ENCODE results near the gene KRT40. TPM values are rescaled to one million over a fixed set of nuclear protein-coding genes. Genes with fewer than 3 reads are reported as not detected.

KRT40 gene
- total and polyA plus RNA-seq, 2 of the 8 experiments (the other 6 are each of a cell fraction or from before 2014, with no cell fraction given), result not detected

GRCh38 chr17:40975516-40975915 is 8.6 kb downstream of the KRT40 start:
- H4K91ac ChIP-seq (replicated peaks; ENCODE audit: insufficient read length, low read length), result no peak overlapping the region
- no peak overlapping the region for H2AK5ac ChIP-seq (ENCODE audit: low read depth, low read length)
- no peaks in the 10 kb centered on the region for H3K9me3 ChIP-seq (ENCODE audit: insufficient read depth in 2 of 2, low read depth in 1 of 2, low read length in 1 of 2)
- TF ChIP-seq EZH2 (IDR thresholded peaks at IDR 0.05; ENCODE audit: low read depth, low read length, severe bottlenecking), result no peak
- TF ChIP-seq EP300 (IDR thresholded peaks at IDR 0.05; ENCODE audit: borderline replicate concordance in 1 of 2, low read depth in 2 of 2, low read length in 2 of 2), result no peak
- no peak for TF ChIP-seq SP1 (IDR thresholded peaks at IDR 0.05; ENCODE audit: low read depth, low read length)
- TF ChIP-seq, protein P1, sequence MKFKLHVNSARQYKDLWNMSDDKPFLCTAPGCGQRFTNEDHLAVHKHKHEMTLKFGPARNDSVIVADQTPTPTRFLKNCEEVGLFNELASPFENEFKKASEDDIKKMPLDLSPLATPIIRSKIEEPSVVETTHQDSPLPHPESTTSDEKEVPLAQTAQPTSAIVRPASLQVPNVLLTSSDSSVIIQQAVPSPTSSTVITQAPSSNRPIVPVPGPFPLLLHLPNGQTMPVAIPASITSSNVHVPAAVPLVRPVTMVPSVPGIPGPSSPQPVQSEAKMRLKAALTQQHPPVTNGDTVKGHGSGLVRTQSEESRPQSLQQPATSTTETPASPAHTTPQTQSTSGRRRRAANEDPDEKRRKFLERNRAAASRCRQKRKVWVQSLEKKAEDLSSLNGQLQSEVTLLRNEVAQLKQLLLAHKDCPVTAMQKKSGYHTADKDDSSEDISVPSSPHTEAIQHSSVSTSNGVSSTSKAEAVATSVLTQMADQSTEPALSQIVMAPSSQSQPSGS (IDR thresholded peaks at IDR 0.05; ENCODE audit: low read length), result no peak
- no peak for TF ChIP-seq SP2 (IDR thresholded peaks at IDR 0.05; ENCODE audit: low read length)
- TF ChIP-seq RAD21 (IDR thresholded peaks at IDR 0.05 in 1 of 2, conservative IDR thresholded peaks at IDR 0.05 in 1 of 2; ENCODE audit: low read depth in 2 of 2, low read length in 2 of 2), result no peak
- TF ChIP-seq, protein P2, sequence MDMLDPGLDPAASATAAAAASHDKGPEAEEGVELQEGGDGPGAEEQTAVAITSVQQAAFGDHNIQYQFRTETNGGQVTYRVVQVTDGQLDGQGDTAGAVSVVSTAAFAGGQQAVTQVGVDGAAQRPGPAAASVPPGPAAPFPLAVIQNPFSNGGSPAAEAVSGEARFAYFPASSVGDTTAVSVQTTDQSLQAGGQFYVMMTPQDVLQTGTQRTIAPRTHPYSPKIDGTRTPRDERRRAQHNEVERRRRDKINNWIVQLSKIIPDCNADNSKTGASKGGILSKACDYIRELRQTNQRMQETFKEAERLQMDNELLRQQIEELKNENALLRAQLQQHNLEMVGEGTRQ (IDR thresholded peaks at IDR 0.05; ENCODE audit: low read length), result no peak
- TF ChIP-seq HDAC6 (IDR thresholded peaks at IDR 0.05; ENCODE audit: low read depth, low read length), result no peak
- no peak for TF ChIP-seq SIN3A (conservative IDR thresholded peaks at IDR 0.05 in 1 of 2, IDR thresholded peaks at IDR 0.05 in 1 of 2; ENCODE audit: low read depth in 1 of 2, low read length in 2 of 2)
- TF ChIP-seq BCL11A (IDR thresholded peaks at IDR 0.05; ENCODE audit: low read depth in 2 of 2, low read length in 2 of 2), result no peak
- TF ChIP-seq CHD1 (IDR thresholded peaks at IDR 0.05; ENCODE audit: low read depth, low read length), result no peak
- TF ChIP-seq RXRA (IDR thresholded peaks at IDR 0.05; ENCODE audit: insufficient read depth, low read depth, low read length), result no peak
- no peak overlapping the region for H3K56ac ChIP-seq (replicated peaks; ENCODE audit: insufficient read length, low read depth, low read length)
- no peak overlapping the region for H4K5ac ChIP-seq (ENCODE audit: insufficient read length, low read depth, low read length)
- no peak overlapping the region for H2BK12ac ChIP-seq (ENCODE audit: low read depth, low read length)
- no peaks in the 10 kb centered on the region for H3K79me1 ChIP-seq (ENCODE audit: low read depth, low read length)
- no peak overlapping the region for H3K18ac ChIP-seq (ENCODE audit: extremely low read depth, low read length)
- FAIRE-seq, result no peak
- CTCF ChIA-PET (ENCODE audit: partially characterized antibody), result interaction anchor here (0.6 kb wide), 1 partner anchor 67 kb away, joined by 3 read pairs; no protein-coding TSS in a partner anchor
- no peaks in the 10 kb centered on the region for H3K23me2 ChIP-seq (ENCODE audit: low read depth, low read length)
- no peak overlapping the region for H3K4ac ChIP-seq (replicated peaks; ENCODE audit: insufficient read length, low read depth, low read length)
- H2BK5ac ChIP-seq (ENCODE audit: low read depth, low read length), result no peak overlapping the region
- POLR2A ChIA-PET (ENCODE audit: partially characterized antibody), result no interaction called here
- H2BK15ac ChIP-seq (ENCODE audit: low read length), result no peak overlapping the region
- H3K4me1 ChIP-seq (replicated peaks in 1 of 4; ENCODE audit: control insufficient read depth in 3 of 4, insufficient read depth in 4 of 4, low read length in 3 of 4), result peaks cover 0 to 8% (median 2%) of the 10 kb centered on the region in 4 experiments; a peak in 3 of 7 replicates
- H3K14ac ChIP-seq (ENCODE audit: insufficient read length), result no peak overlapping the region
- no peak overlapping the region for H3K27ac ChIP-seq (ENCODE audit: low read depth, low read length)
- no peaks in the 10 kb centered on the region for H4K20me1 ChIP-seq (replicated peaks in 1 of 2; ENCODE audit: control insufficient read depth in 1 of 2, insufficient read depth in 2 of 2, low read length in 2 of 2)
- no peak overlapping the region for H3K9ac ChIP-seq (replicated peaks in 1 of 4; ENCODE audit: extremely low read depth in 1 of 4, low read depth in 3 of 4, low read length in 3 of 4)
- H2BK20ac ChIP-seq (ENCODE audit: low read length), result no peak overlapping the region
- no peak overlapping the region for H3K4me2 ChIP-seq (ENCODE audit: insufficient read depth in 1 of 2, low read depth in 2 of 2, low read length in 2 of 2)
- no peak overlapping the region for H2BK120ac ChIP-seq (replicated peaks; ENCODE audit: low read depth, low read length)
- DNase-seq (ENCODE audit: low read depth in 1 of 2, low spot score in 2 of 2), result no peak
- H3K4me3 ChIP-seq (ENCODE audit: extremely low read depth in 1 of 4, insufficient read depth in 2 of 4, low read depth in 3 of 4, low read length in 4 of 4), result no peak overlapping the region
- no peaks in the 10 kb centered on the region for H3K36me3 ChIP-seq (ENCODE audit: control insufficient read depth in 2 of 4, insufficient read depth in 4 of 4, low read length in 3 of 4)
- no peaks in the 10 kb centered on the region for H3K27me3 ChIP-seq (replicated peaks in 1 of 4; ENCODE audit: control insufficient read depth in 3 of 4, extremely low read depth in 1 of 4, insufficient read depth in 3 of 4, low read length in 3 of 4)
- no peaks in the 10 kb centered on the region for H3K79me2 ChIP-seq (ENCODE audit: control insufficient read depth in 1 of 2, insufficient read depth in 2 of 2, low read length in 2 of 2)
- no peak overlapping the region for H3K23ac ChIP-seq (ENCODE audit: insufficient read length)
- H4K8ac ChIP-seq (ENCODE audit: extremely low read depth, insufficient read depth, low read length), result no peak overlapping the region
- H2AFZ ChIP-seq (ENCODE audit: low read length), result no peak overlapping the region

Measured in H1 (cell line).